ENCODE results near the gene NAXD.
"Not testable (repeated sequence)": the region's sequence is repeated elsewhere in the genome, so short reads cannot be mapped to it uniquely, and the experiment has no call there.

NAXD gene

DNA sequence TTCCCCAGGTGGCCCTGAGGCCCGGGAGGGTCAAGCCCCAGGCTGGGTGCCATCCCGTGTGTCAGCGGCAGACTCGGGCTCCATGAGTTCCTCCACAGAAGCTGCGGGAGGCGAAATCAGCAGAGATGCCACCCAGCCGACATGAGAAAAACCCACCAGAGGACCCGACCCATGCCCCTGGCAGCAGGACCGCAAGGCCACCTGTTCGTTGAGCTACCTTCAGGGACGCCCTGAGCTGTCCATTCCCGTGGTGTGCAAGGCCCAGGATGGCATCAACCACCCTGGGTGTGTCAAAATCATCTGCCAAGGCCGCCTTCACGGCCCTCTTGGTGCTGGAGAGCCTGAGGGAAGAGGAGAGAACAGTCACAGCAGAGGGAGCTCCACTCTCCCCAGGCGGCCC lies 30.4 kb downstream of the NAXD start:
- no peak for DNase-seq

DNA sequence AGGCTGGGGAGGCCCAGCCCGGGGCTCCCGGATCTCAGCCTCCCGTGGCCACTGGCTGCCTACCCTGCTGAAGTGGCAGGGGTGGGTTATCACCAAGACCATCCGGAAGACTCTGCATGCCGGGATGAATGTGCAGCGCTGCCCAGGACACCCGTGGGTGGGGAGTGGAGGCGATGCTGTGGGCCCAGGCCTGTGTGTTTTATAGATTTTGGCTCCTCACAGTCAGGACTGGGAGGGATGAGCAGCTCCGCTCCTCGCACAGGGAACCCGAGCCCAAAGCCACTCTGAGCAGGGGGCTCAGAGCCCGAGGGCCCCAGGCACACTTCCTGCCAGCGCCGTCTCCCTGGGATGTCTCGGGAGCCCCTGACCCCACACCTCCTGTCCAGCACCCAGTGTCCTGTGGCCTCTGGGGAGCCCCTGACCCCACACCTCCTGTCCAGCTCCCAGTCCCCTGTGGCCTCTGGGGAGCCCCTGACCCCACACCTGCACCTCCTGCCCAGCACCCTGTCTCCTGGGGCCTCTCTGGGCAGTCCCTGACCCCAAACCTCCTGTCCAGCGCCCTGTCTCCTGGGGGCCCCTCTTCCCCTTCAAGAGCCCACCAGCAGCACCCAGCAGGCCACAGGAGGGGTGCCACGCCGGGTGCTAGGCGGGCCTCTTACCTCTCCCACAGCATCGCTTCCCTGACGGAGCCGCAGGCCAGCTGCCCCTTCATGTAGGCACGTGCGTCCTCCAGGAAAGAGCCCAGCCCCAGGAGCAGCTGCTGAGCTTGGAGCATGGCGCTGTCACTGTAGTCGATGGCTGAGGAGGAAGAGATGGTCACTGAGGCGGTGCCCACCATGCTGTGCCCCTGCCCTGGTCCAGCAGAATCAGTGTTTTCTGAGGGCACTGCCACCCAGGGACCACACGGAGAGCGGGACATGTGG lies 31.4 kb downstream of the NAXD start:
- no peak for DNase-seq

DNA sequence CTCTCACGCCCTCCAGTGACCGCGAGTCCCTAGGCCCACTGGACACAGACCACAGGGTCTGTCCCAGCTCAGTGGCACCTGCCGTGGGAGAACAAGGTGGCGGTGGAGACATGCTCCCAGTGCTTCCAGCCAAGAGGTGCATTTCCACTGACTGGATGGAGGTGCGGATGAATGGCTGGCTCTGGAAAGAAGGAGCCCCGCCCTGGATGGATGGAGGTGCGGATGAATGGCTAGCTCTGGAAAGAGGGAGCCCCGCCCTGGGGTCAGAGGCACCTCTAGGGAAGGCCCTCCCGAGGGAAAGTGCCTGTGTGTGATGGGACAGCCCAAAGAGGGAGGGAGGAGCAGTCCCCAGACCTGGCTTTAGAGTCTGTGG lies 32.0 kb downstream of the NAXD start:
- DNase-seq = no peak

DNA sequence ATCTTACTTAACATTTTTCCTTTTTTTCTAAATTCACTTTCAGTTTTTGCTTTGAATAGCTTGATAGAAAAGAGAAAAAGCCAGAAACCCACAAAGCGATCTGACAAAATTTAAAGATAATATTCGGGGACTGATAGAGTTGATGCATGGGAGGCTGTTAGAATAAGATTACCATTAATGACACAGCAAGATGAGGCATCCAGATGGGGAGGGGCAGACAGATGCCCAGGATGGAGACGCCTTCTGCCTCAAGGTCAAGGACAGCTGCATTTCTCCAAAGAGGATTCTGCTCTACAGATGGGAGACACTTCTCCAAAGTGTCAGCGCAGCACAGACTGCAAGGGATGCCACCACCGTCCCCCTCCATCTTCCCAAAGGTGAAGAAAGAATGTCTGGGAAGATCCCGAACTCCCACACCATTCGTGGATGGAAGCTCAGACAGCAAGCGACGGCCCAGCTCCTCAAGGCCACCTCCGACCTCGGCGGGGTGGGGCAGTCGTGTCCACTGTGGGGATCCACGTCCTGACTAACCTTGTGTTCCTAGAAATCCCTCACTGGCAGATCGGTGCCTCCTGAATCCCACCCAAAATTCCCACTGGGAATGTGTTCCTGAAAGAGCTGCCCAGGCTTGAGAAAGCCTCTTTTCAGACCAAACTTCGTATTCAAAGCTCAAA lies 32.9 kb downstream of the NAXD start:
- no peak for DNase-seq

DNA sequence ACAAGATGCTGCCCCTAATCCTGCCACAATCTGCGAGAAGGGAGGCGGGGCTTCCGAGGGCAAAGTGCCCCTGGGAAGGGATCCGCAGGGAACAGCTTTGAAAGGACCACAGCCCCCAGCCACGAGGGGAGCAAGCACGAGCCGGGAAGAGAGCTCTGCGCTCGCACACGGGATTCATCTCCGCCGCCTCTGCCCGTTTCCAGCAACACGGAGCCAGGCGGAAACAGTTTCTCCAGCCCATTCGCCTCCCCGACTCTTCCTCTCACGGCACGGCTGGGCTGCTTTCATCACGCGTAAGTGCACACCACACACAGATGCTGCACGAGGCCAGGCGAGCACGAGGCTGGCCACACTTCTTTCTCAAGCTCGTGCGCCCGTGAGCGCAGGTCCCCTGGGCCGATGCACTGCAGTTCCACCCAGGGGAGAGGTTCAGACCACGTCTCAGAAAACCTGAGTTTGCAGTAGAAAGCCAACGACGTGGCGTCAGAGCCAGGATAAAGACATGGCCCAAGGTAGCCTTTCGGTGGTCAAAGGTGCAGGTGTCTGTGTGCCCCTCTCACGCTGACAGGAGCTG lies 33.6 kb downstream of the NAXD start:
- no peak for DNase-seq

DNA sequence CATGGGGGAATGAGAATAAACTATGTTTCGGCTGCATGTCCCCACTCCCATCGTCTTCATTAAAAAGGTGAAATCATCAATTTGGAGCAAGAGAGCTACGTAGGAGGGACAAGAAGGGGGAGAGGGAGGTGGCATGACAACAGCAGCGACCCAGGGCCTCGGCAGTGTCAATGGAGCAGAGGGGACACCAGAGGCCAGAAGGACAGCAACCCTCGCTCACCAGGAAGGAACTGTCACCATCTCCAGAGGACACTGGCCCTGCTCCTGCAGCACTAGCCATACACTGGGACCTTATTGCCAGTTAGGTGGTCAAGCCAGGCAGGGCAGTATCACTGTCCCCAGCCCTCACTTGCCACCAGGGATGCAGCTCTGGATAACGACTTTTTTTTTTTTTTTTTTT lies 34.2 kb downstream of the NAXD start:
- no peak for DNase-seq

DNA sequence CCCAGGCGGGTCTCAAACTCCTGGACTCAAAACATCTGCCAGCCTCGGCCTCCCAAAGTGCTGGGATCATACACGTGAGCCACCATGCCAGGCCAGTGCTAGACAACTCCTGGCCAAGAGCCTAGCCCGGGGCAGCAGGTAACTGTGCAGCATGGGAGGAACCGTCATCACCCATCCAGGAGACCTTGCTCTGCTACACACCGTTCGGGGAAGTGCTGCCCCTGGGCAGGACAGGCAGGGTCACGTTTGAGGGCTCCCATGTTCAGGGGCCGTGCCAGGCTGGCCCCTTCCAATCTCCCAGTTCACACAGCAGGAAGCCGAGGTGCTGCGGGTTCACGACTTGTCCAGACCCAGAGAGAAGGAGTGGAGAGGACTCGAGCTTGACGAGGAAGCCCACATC lies 35.1 kb downstream of the NAXD start:
- no peak for DNase-seq

DNA sequence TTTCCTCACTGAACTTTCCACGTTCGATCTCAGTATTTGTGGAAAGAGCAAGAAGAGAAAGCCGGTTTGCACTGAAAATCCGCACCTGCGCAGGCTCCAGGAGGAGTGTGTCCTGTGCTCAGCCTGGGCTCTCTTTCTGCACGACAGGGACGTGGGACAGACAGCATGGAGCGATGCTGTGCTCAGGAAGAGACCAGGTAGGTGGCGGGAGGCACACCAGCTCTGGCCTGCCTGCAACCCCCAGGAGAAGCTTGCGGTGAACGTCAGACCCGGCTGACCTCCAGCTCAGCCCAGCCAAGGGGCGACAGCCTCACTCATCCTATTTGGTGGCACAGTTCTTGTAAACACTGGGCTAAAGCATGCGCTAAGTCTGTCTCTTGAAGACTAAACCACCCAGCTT lies 35.9 kb downstream of the NAXD start:
- DNase-seq = no peak

DNA sequence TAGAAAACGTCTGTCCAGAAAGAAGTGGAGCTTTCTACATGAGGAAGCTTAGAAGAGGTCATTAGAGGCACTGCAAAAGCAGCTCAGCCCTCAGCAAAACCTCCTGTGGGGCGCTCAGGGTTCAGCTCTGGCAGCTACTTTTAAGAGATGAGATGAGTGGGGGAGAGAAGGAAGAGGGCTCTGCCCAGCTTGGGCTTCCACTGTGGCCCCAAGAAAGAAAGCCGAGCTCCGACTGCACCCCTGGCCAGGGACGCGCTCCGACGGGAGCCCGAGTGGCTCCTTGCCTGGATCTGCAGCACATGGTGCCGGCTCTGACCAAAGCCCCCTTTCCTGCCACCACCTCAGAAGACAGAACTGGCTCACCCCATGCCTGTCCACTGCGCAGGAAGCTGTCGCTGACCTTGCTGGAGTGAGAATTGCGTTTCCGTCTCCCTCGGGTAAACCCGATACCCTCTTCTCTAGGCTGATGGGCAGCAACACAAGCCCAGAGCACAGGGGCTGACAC lies 36.4 kb downstream of the NAXD start:
- no peak for DNase-seq

DNA sequence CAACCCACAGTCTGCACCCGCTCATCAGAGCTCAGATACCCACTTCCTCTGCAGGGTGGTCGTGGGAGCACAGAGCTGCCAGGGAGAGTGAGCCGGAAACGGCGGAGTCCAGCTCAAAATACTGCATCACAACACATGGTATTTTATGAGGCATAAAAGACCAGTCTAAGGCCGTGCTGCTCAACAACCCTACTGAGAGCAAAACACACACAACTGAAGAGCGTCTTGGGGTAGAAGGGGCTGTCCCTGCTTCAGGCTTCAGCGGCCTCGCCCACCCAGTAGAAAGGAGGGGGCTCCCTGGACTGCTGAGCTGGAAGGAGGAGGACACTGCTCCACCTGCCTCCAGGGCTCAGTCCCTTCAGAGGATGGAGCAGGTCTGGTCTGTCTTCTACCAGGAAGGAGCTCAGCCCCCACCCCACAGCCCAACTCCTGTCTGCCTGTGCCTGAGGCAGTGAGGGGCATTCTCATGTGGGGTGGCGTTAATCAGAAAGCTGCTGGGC lies 36.9 kb downstream of the NAXD start:
- no peak for DNase-seq

DNA sequence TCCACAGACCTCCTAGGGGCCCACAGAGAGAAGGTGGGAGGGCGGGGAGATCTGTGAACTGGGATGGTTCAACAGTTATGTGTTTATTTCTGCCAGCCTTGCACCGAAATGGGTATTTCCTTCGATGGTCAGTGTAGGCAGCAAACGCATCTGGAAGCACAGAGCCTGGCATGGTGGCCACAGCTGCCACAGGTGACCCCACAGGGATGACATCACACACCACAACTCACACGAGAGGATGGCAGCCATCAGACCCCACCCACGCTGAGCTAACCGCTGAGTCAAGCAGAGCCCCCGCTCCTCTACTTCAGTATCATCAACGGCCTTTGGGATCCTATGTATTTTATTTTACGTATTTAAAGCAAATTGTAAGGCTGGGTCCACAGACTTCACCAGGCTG lies 37.4 kb downstream of the NAXD start:
- no peak for DNase-seq

DNA sequence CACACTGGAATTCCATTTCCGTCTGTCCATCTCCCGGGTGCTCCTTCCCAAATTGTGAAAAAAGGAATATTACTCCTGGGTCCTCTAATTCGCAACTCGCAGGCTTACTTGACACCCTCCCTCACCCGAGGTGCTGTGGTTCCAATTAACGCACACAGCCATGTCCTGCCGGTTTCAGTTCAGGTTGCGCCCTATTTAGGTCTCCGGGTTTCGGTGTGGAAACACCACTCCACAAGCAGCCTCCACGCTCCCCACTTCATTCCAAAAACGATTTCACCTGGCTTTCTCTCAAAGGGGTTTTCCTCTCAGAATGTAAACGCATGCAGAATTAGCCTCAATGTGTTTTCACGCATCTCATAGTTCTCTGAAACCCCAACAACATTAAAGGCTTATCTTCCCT lies 37.9 kb downstream of the NAXD start:
- DNase-seq = no peak

DNA sequence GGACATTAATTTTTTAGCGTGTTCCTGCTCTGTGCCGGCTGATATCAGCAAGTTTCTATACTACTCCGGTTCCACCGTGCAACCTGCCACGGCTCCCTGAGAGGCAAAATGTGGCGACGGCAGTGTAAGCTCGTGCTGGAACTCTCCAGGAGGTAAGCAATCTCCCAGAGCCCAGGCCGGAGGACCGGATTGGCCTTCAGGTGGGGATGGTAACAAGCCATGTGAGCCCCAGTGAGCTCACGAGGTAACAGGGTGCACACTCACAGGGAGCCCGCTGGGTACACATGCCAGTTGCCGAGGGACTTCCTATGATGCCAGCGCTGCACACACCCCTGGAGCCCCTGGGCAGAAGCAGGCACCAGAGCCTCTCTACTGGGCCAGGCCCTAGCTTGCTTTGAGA lies 38.5 kb downstream of the NAXD start:
- no peak for DNase-seq

DNA sequence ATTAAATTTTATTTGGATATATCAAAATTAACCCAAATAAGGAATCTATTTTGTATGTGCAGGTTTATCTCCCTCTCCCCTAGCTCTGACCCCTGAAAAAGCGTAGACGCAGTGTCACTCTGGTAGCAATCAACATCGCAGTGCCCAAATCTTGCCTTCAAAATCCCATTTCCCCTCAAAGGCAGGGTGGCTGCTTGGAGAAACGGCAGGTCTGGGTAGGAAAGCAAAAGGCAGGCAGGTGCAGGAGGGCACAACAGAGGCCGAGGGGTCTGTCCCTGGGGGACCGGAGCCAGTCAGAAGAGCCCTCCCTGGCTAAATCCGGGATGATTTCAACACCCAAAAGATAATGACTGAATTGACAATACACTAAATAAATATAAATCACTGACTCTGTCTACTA lies 41.9 kb downstream of the NAXD start:
- no peak for DNase-seq

DNA sequence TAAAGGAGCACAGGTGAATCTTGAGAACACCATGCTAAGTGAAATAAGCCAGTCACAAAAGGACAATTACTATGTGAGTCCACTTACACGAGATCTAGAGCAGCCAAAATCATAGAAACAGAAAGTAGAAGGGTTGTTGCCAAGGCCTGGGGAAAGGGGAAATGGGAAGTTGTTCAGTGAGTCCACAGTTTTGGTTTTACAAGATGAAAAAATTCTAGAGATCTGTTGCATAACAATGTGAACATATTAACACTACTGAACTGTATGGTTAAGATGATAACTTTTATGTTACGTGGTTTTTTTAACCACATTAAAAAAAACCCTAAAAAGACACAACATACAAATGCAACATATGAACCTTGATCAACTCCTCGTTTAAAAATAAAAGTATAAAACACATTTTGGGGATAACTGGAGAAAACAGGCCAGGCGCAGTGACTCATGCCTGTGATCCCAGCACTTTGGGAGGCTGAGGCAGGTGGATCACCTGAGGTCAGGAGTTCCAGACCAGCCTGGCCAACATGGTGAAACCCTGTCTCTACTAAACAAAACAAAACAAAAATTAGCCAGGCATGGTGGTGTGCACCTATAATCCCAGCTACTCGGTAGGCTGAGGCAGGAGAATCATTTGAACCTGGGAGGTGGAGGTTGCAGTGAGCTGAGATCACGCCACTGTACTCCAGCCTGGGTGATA lies 43.0 kb downstream of the NAXD start:
- not testable (repeated sequence) for DNase-seq

DNA sequence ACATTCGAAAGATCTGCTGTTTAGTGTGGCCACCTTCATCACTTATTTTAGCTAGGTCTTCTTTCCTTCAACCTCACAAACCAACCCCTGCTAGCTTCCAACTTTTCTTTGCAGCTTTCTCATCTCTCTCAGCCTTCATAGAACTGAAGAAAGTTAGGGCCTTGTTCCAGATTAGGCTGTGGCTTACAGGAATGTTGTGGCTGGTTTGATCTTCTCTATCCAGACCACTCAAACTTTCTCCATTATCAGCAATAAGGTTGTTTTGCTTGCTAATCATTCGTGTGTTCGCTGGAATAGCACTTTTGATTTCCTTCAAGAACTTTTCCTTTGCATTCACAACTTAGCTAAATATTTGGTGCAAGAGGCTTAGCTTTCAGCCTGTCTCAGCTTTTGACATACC lies 45.9 kb downstream of the NAXD start:
- DNase-seq = no peak

DNA sequence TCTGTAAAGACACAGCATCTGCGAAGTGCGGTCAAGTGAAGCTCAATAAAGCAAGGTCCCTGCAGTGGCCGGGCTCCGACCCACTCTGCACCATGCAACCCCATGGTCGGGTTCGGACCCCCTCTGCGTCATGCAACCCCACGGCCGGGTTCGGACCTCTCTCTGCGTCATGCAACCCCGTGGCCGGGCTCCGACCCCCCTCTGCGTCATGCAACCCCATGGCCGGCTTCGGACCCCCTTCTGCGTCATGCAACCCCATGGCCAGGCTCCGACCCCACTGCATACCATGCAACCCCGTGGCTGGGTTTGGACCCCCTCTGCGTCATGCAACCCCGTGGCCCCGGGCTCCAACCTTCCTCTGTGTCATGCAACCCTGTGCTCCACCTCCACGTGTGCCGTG lies 46.7 kb downstream of the NAXD start:
- no peak for DNase-seq

DNA sequence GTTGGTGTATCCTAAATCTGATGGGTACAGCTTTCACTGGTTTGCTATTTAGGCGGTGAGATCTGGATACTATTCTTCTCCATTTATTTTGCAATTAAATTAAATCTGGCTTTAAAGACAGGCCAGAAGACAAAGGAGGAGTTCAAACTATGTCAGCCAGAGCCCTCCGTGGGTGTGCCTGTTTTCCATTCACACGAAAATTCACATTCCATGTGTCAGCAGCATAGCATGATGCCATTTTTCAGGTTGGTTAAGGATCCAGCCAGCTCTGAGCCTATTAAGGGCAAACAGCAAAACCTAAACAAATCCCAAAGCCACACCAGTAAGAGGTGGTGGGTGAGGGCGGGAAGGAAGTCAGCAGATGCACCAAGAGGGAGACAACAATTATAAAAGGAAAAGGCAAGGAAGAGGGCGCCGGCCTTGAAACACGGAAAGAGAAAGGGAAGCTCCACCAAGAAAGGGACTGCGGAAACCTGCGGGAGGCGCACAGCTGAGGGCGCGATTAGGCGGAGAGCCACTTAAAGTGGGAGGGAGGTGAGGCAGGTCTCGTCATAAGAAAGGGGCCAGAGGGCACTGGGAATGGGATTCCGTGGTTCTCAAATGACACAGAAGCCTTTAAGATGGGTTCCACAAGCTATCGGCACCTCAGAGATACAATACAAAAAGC lies 47.6 kb downstream of the NAXD start:
- no peak for DNase-seq

DNA sequence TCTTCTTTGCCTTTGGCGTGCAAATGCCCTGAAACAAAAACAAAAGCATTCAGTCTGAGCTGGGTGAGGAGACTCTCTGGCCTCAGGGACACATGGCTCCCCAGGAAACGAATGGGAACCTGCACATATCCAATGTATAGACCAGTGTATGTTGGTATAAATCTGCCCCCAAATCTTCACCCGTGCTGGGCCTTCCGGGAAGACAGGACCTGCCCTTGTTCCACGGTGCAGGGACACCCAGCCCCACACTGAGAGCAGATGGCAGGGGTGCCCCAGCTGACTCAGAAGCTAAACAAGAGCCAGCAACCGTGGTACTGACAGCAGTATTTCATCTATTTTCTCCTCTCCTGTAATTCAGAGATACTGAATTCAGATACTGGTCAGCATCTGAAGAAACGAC lies 48.1 kb downstream of the NAXD start:
- no peak for DNase-seq

DNA sequence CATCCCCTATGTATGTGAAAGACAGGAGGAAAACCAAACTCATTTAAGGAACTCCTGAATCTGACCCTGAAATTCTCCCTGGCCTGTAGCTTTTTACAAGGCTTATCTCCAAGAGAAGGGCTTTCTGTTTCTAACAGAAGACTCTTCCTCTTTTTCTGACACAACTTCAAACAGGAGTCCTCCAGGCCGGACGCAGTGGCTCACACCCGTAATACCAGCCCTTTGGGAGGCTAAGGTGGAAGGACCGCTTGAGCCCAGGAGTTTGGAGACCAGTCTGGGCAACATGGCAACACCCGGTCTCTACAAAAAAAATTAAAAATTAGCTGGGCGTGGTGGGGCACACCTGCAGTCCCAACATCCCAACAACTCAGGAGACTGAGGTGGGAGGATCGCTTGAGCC lies 48.7 kb downstream of the NAXD start:
- DNase-seq = no peak

DNA sequence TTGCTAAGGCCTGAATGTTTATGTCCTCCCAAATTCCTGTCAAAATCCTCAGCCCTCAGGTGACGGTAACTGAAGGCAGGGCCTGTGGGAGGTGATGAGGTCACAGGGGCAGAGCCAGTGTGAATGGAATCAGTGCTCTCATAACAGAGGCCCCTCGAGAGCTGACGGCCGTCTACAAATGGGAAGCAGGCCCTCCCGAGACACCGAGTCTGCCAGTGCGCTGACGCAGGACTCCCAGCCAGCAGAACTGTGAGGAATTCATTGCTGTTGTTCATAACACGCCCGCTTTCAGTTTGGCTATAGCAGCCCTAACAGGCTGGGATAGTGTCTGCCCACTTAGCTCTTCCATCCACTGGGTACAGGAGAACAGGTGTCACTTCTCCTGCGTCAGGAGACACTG lies 49.3 kb downstream of the NAXD start:
- no peak for DNase-seq

DNA sequence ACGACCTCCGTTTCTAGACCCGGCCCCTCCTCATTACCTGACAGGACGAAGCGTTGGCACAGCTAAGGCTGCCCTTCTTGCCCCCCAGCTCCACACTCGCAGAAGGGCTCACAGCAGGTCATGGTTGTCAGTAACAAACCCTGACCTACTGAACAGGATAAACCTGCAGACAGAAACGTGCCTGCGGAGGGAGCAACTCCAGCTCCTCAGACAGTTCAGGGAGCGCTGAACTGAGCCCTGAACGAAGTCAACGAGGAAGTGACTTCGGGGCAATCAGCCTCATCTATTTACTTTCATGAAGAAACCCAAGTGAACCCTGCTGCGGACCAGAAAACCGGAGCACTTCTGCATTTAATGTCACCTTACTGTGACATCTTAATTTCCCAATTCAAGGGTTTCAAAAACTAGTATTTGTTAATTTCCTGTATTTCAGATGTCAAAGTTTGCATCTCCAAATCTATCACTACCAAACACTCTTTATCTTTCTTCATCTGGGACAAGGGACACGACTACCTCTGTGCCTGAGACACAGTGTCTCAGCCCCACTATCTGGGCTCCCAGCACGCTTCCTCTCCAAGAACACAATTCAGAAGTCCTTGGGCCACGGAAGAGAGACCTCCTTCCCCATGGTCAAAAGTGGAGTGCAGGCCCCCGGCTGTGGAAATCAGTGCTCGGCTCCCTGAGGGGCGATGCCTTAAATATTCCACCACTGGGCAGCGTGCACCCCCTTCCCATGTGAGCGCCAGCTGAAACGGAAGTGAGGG lies 50.3 kb downstream of the NAXD start:
- DNase-seq = no peak

Measured in activated gamma-delta T cell treated with Interleukin-2 at 50 U/mL for 16 hours (primary cell).